Measurements from ENCODE around the gene GGCX. TPM values are rescaled to one million over a fixed set of nuclear protein-coding genes. Genes with fewer than 3 reads are reported as not detected.

GGCX gene
- total and polyA plus RNA-seq, 9 of the 15 experiments (the other 6 are each of a cell fraction or from before 2014, with no cell fraction given) = 14.4 to 47.1 (median 28.1) TPM

DNA sequence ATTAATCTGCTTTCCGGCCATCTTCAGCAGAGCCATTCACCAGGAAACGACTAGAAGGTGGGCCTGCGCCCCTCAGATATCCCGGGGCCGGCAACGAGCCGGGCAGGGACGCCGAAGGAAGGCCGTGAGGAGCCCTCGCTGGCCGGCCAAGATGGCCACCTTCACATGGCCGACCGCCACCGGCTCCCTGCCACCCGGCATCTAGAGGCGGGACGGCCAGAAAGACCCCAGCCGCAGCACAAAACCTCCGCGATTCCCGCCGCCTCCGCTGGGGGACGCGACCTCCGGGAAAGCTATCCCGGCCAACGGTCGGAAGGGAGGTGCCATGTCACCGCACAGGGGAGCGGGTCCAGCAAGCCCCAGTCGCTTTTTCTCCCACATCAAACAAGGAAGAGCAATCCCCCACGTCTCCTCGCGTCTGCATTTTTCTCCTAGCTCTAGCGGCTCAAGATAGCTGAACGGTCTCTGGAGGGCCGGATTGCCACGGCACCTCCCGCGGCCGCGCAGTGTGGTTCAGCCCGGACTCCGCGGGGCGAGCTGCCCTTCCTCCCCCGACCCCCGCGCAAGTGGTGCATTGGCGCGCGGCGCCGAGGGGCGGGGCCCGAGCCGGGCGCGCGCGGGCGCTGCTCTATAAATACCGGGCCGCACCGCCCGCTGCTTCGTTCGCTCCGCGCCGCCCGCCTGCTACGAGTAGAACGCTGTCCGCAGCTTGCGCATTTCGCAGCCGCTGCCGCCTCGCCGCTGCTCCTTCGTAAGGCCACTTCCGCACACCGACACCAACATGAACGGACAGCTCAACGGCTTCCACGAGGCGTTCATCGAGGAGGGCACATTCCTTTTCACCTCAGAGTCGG, 22.6 kb downstream of the GGCX start, which contains the start of gene MAT2A (continued):
- TF ChIP-seq RBM17 (IDR thresholded peaks at IDR 0.05; ENCODE audit: borderline replicate concordance, low read depth, low read length) (no peak), ZNF699 (CRISPR knock-in tag; IDR thresholded peaks at IDR 0.05; ENCODE audit: insufficient replicate concordance) (no peak), MYNN (IDR thresholded peaks at IDR 0.05) (peak; percentile 36), MYNN (CRISPR knock-in tag; IDR thresholded peaks at IDR 0.05) (no peak), NR2F6 (CRISPR knock-in tag; IDR thresholded peaks at IDR 0.05) (no peak), ETS2 (tag; IDR thresholded peaks at IDR 0.05; ENCODE audit: borderline replicate concordance, poor library complexity, severe bottlenecking) (no peak), PRPF4 (IDR thresholded peaks at IDR 0.05; ENCODE audit: insufficient read depth, low read depth, low read length, poor library complexity, severe bottlenecking) (no peak), KAT2B (IDR thresholded peaks at IDR 0.05; ENCODE audit: low read depth, low read length) (no peak)
- TF ChIP-seq, protein P1, sequence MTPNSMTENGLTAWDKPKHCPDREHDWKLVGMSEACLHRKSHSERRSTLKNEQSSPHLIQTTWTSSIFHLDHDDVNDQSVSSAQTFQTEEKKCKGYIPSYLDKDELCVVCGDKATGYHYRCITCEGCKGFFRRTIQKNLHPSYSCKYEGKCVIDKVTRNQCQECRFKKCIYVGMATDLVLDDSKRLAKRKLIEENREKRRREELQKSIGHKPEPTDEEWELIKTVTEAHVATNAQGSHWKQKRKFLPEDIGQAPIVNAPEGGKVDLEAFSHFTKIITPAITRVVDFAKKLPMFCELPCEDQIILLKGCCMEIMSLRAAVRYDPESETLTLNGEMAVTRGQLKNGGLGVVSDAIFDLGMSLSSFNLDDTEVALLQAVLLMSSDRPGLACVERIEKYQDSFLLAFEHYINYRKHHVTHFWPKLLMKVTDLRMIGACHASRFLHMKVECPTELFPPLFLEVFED (CRISPR knock-in tag; conservative IDR thresholded peaks at IDR 0.05) = 0 out of 2 replicates have a peak, but pooled peaks have one; percentile 42
- TF ChIP-seq, protein P2, sequence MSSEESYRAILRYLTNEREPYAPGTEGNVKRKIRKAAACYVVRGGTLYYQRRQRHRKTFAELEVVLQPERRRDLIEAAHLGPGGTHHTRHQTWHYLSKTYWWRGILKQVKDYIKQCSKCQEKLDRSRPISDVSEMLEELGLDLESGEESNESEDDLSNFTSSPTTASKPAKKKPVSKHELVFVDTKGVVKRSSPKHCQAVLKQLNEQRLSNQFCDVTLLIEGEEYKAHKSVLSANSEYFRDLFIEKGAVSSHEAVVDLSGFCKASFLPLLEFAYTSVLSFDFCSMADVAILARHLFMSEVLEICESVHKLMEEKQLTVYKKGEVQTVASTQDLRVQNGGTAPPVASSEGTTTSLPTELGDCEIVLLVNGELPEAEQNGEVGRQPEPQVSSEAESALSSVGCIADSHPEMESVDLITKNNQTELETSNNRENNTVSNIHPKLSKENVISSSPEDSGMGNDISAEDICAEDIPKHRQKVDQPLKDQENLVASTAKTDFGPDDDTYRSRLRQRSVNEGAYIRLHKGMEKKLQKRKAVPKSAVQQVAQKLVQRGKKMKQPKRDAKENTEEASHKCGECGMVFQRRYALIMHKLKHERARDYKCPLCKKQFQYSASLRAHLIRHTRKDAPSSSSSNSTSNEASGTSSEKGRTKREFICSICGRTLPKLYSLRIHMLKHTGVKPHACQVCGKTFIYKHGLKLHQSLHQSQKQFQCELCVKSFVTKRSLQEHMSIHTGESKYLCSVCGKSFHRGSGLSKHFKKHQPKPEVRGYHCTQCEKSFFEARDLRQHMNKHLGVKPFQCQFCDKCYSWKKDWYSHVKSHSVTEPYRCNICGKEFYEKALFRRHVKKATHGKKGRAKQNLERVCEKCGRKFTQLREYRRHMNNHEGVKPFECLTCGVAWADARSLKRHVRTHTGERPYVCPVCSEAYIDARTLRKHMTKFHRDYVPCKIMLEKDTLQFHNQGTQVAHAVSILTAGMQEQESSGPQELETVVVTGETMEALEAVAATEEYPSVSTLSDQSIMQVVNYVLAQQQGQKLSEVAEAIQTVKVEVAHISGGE (CRISPR knock-in tag; IDR thresholded peaks at IDR 0.05) = peak in 1 of 3 experiments; percentile 51; a peak in 1 of 6 replicates
- TF ChIP-seq, protein P3, sequence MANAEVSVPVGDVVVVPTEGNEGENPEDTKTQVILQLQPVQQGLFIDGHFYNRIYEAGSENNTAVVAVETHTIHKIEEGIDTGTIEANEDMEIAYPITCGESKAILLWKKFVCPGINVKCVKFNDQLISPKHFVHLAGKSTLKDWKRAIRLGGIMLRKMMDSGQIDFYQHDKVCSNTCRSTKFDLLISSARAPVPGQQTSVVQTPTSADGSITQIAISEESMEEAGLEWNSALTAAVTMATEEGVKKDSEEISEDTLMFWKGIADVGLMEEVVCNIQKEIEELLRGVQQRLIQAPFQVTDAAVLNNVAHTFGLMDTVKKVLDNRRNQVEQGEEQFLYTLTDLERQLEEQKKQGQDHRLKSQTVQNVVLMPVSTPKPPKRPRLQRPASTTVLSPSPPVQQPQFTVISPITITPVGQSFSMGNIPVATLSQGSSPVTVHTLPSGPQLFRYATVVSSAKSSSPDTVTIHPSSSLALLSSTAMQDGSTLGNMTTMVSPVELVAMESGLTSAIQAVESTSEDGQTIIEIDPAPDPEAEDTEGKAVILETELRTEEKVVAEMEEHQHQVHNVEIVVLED (CRISPR knock-in tag; IDR thresholded peaks at IDR 0.05) = no peak; the same call in 1 of the 2 replicates
- TF ChIP-seq, protein P4, sequence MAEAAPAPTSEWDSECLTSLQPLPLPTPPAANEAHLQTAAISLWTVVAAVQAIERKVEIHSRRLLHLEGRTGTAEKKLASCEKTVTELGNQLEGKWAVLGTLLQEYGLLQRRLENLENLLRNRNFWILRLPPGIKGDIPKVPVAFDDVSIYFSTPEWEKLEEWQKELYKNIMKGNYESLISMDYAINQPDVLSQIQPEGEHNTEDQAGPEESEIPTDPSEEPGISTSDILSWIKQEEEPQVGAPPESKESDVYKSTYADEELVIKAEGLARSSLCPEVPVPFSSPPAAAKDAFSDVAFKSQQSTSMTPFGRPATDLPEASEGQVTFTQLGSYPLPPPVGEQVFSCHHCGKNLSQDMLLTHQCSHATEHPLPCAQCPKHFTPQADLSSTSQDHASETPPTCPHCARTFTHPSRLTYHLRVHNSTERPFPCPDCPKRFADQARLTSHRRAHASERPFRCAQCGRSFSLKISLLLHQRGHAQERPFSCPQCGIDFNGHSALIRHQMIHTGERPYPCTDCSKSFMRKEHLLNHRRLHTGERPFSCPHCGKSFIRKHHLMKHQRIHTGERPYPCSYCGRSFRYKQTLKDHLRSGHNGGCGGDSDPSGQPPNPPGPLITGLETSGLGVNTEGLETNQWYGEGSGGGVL (CRISPR knock-in tag; IDR thresholded peaks at IDR 0.05) = no peak
- TF ChIP-seq, protein P5, sequence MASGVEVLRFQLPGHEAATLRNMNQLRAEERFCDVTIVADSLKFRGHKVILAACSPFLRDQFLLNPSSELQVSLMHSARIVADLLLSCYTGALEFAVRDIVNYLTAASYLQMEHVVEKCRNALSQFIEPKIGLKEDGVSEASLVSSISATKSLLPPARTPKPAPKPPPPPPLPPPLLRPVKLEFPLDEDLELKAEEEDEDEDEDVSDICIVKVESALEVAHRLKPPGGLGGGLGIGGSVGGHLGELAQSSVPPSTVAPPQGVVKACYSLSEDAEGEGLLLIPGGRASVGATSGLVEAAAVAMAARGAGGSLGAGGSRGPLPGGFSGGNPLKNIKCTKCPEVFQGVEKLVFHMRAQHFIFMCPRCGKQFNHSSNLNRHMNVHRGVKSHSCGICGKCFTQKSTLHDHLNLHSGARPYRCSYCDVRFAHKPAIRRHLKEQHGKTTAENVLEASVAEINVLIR (CRISPR knock-in tag; IDR thresholded peaks at IDR 0.05) = no peak
- TF ChIP-seq, protein P6, sequence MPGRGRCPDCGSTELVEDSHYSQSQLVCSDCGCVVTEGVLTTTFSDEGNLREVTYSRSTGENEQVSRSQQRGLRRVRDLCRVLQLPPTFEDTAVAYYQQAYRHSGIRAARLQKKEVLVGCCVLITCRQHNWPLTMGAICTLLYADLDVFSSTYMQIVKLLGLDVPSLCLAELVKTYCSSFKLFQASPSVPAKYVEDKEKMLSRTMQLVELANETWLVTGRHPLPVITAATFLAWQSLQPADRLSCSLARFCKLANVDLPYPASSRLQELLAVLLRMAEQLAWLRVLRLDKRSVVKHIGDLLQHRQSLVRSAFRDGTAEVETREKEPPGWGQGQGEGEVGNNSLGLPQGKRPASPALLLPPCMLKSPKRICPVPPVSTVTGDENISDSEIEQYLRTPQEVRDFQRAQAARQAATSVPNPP (IDR thresholded peaks at IDR 0.05; ENCODE audit: borderline replicate concordance, insufficient read depth, insufficient read length) = no peak

Data from K562 (cell line).